Activated T-helper 2 cell treated with anti-CD3 and anti-CD28 coated beads, Interferon-gamma antibody, Interleukin-2, Interleukin-4, amounts not matched to agents 10 μg/mL and 5 μg/mL and 100 μg/mL, durations not matched to agents 14 hours and 24 hours and 36 hours (primary cell): ENCODE results near the gene LPCAT1. TPM values are rescaled to one million over a fixed set of nuclear protein-coding genes. Genes with fewer than 3 reads are reported as not detected.
"Not testable (repeated sequence)": the region's sequence is repeated elsewhere in the genome, so short reads cannot be mapped to it uniquely, and the experiment has no call there.

Experiments used
- DNase-seq: peaks from one replicate; pipeline ENCODE4 v3.0.0; 2021; ENCODE audit warnings: low spot score
- H3K27ac Mint-ChIP-seq: one replicate; pipeline ENCODE4 v1.8.0; 2021; ENCODE audit warnings: mixed read lengths
- H3K27me3 Mint-ChIP-seq: one replicate; pipeline ENCODE4 v1.8.0; 2021; ENCODE audit warnings: low read depth, mixed read lengths
- H3K36me3 Mint-ChIP-seq: one replicate; pipeline ENCODE4 v1.8.0; 2021; ENCODE audit warnings: low read depth, mixed read lengths
- H3K4me1 Mint-ChIP-seq: one replicate; pipeline ENCODE4 v1.8.0; 2021; ENCODE audit warnings: low read depth, mixed read lengths
- H3K4me3 Mint-ChIP-seq: one replicate; pipeline ENCODE4 v1.8.0; 2021; ENCODE audit warnings: low read depth, mild to moderate bottlenecking, moderate library complexity, mixed read lengths
- H3K9me3 Mint-ChIP-seq: one replicate; pipeline ENCODE4 v1.8.0; 2021; ENCODE audit warnings: mixed read lengths
- intact Hi-C: fragments of 100-400 bp; cut with micrococcal nuclease; formaldehyde crosslinking; loops from one replicate; pipeline ENCODE4 v1.15.1; 2023
- total RNA-seq: library from RNA; stranded (reverse); gene quantifications from 2 replicates; pipeline ENCODE4 v1.2.3, GENCODE V29; 2022

Gene LPCAT1
- total RNA-seq, 1 donor from 2014 or later: 78.4 TPM

GRCh38 chr5:1430121-1430795 is 93.5 kb downstream of the LPCAT1 start:
- DNase-seq: no peak
- H3K36me3 Mint-ChIP-seq: peaks cover 4% of the 10 kb centered on the region

GRCh38 chr5:1429496-1429895 is 94.3 kb downstream of the LPCAT1 start:
- no peak for DNase-seq
- Mint-ChIP-seq H3K4me3 (no peak overlapping the region), H3K27me3 (no peaks in the 10 kb centered on the region), H3K36me3 (peaks cover 4% of the 10 kb centered on the region), H3K4me1 (no peaks in the 10 kb centered on the region), H3K9me3 (peaks cover 62% of the 10 kb centered on the region), H3K27ac (no peak overlapping the region)
- intact Hi-C loops: no loop called here

More at GRCh38 chr5:1430121-1430795, 93.5 kb downstream of the LPCAT1 start:
- intact Hi-C loops: no loop called here
- Mint-ChIP-seq H3K4me1 (no peaks in the 10 kb centered on the region), H3K4me3 (no peak overlapping the region), H3K9me3 (peaks cover 62% of the 10 kb centered on the region), H3K27me3 (no peaks in the 10 kb centered on the region), H3K27ac (no peak overlapping the region)

GRCh38 chr5:1429066-1429465 is 94.7 kb downstream of the LPCAT1 start:
- Mint-ChIP-seq H3K4me1 (no peaks in the 10 kb centered on the region), H3K27ac (no peak overlapping the region), H3K4me3 (no peak overlapping the region), H3K9me3 (peaks cover 65% of the 10 kb centered on the region), H3K27me3 (no peaks in the 10 kb centered on the region), H3K36me3 (peaks cover 4% of the 10 kb centered on the region)
- no peak for DNase-seq
- intact Hi-C loops: no loop called here

- intact Hi-C loops: no loop called here
- H3K27ac Mint-ChIP-seq: no peak overlapping the region
- no peaks in the 10 kb centered on the region for H3K27me3 Mint-ChIP-seq
- no peaks in the 10 kb centered on the region for H3K4me1 Mint-ChIP-seq
- H3K36me3 Mint-ChIP-seq: peaks cover 4% of the 10 kb centered on the region
- peaks cover 58% of the 10 kb centered on the region for H3K9me3 Mint-ChIP-seq
- DNase-seq: no peak
- no peak overlapping the region for H3K4me3 Mint-ChIP-seq
Measured at GRCh38 chr5:1428107-1428506, 95.7 kb downstream of the LPCAT1 start.

GRCh38 chr5:1424716-1425115 is 99.0 kb downstream of the LPCAT1 start:
- DNase-seq: no peak
- Mint-ChIP-seq H3K27me3 (no peaks in the 10 kb centered on the region), H3K36me3 (peaks cover 4% of the 10 kb centered on the region), H3K27ac (no peak overlapping the region), H3K4me1 (no peaks in the 10 kb centered on the region), H3K9me3 (peaks cover 41% of the 10 kb centered on the region), H3K4me3 (no peak overlapping the region)
- intact Hi-C loops: no loop called here

- intact Hi-C loops: no loop called here
- Mint-ChIP-seq H3K36me3 (no peaks in the 10 kb centered on the region), H3K9me3 (peaks cover 34% of the 10 kb centered on the region), H3K27ac (no peak overlapping the region), H3K4me1 (no peaks in the 10 kb centered on the region), H3K4me3 (no peak overlapping the region), H3K27me3 (no peaks in the 10 kb centered on the region)
- DNase-seq: no peak
Measured at GRCh38 chr5:1423901-1424603, 99.7 kb downstream of the LPCAT1 start.

- intact Hi-C loops: not testable (repeated sequence)
Measured at GRCh38 chr5:1422522-1422921, 101.2 kb downstream of the LPCAT1 start.

GRCh38 chr5:1421521-1422341 is 102.0 kb downstream of the LPCAT1 start:
- no peaks in the 10 kb centered on the region for H3K27me3 Mint-ChIP-seq
- intact Hi-C loops: no loop called here
- H3K36me3 Mint-ChIP-seq: no peaks in the 10 kb centered on the region
- H3K4me1 Mint-ChIP-seq: no peaks in the 10 kb centered on the region
- H3K27ac Mint-ChIP-seq: no peak overlapping the region
- no peak for DNase-seq
- H3K4me3 Mint-ChIP-seq: no peak overlapping the region
- peaks cover 16% of the 10 kb centered on the region for H3K9me3 Mint-ChIP-seq

More at GRCh38 chr5:1422522-1422921, 101.2 kb downstream of the LPCAT1 start:
- not testable (repeated sequence) for H3K36me3 Mint-ChIP-seq, H3K27ac Mint-ChIP-seq, H3K4me3 Mint-ChIP-seq, H3K27me3 Mint-ChIP-seq, H3K4me1 Mint-ChIP-seq, DNase-seq
- peaks cover 23% of the 10 kb centered on the region for H3K9me3 Mint-ChIP-seq

GRCh38 chr5:1420211-1421195 is 103.3 kb downstream of the LPCAT1 start:
- no peaks in the 10 kb centered on the region for H3K36me3 Mint-ChIP-seq
- intact Hi-C loops: no loop called here
- no peak overlapping the region for H3K27ac Mint-ChIP-seq
- no peak for DNase-seq
- H3K4me1 Mint-ChIP-seq: no peaks in the 10 kb centered on the region
- H3K4me3 Mint-ChIP-seq: no peak overlapping the region
- peaks cover 4% of the 10 kb centered on the region for H3K9me3 Mint-ChIP-seq
- H3K27me3 Mint-ChIP-seq: no peaks in the 10 kb centered on the region

GRCh38 chr5:1419476-1420210 is 104.1 kb downstream of the LPCAT1 start:
- DNase-seq: no peak
- H3K27ac Mint-ChIP-seq: no peak overlapping the region
- intact Hi-C loops: no loop called here
- no peaks in the 10 kb centered on the region for H3K27me3 Mint-ChIP-seq
- H3K9me3 Mint-ChIP-seq: peaks cover 4% of the 10 kb centered on the region
- no peaks in the 10 kb centered on the region for H3K36me3 Mint-ChIP-seq
- no peaks in the 10 kb centered on the region for H3K4me1 Mint-ChIP-seq
- no peak overlapping the region for H3K4me3 Mint-ChIP-seq

GRCh38 chr5:1418921-1419280 is 104.9 kb downstream of the LPCAT1 start:
- Mint-ChIP-seq H3K9me3 (no peaks in the 10 kb centered on the region), H3K4me1 (no peaks in the 10 kb centered on the region), H3K4me3 (no peak overlapping the region), H3K27ac (no peak overlapping the region), H3K36me3 (no peaks in the 10 kb centered on the region), H3K27me3 (no peaks in the 10 kb centered on the region)
- no peak for DNase-seq
- intact Hi-C loops: no loop called here
